ENCODE measurements around the gene CNIH1.

The CNIH1 gene

DNA sequence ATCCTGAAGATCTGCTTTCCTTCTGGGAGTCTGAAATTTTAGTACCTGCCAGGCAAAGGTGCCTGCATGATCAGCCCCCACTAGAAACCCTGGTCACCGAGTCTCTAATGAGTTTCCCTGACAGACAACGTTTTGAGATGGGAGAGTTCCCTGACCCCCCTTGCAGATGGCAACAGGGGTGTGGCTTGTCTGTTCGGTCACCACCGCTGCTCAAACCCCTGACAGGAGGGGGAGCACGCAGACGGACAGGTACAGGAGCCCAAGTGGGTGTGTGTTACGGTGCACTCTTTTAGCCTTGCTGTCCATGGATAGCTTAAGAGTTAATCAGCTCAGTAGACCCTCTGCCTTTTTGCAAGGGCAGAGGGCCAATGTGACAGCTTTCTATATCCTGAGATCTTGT, 63.7 kb downstream of the CNIH1 start:
- no peak for DNase-seq

DNA sequence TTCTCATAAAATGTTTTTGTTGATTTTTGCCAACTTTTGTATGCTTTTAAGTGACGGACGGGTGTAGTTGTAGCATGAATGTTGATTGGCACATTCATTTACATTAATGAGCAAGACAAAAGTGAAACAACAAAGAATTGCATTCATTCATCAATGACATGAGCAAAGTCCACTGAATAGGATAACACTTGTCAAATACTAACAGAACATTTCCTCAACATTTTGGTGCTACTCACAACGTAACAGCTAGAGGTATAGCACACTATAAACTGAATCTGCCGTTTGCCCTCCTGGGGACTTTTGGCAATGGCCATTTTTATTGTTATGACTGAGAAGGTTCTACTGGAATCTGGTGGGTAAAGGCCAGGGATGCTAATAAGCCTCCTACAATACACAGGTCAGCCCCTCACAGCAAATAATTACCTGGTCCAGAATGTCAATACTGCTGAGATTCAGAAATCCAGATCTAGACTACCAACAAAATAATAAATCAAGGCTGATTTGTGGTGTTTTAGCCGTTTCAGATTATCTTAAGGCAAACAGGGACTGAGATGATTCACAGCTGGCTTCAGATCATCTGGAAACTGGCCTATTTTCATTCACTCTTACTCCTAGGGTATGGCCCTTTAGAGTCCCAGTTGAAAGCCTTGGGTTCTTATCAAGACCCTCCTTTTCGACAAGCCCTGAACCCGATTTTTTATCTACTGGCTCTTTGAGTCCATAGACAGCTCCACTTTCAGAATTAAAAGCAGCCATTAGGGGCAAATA, 66.9 kb downstream of the CNIH1 start:
- DNase-seq, result no peak
